ENCODE data around the gene ARGFX. TPM values are rescaled to one million over a fixed set of nuclear protein-coding genes. Genes with fewer than 3 reads are reported as not detected.
"Not testable (repeated sequence)": the region's sequence is repeated elsewhere in the genome, so short reads cannot be mapped to it uniquely, and the experiment has no call there.

Gene ARGFX
- polyA plus RNA-seq, 4 donors, result not detected

GRCh38 chr3:121598564-121598963 lies 30.8 kb downstream of the ARGFX start:
- DNase-seq (ENCODE audit: low read depth in 4 of 4, low spot score in 3 of 4), result no peak

DNA sequence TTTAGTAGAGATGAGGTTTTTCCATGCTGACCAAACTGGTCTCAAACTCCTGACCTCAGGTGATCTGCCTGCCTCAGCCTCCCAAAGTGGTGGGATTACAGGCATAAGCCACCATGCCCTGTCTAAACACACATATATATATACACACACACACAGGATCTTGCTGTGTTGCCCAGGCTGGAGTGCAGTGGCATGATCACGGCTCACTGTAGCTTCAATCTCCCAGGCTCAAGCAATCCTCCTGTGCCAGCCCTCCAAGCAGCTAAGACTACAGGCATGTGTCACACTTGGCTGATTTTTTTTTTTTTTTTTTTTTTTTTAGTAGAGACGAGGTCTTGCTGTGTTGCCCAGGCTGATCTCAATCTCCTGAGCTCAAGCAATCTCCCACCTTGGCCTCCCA lies 32.2 kb downstream of the ARGFX start:
- DNase-seq (ENCODE audit: low read depth in 4 of 4, low spot score in 3 of 4), result not testable (repeated sequence)

DNA sequence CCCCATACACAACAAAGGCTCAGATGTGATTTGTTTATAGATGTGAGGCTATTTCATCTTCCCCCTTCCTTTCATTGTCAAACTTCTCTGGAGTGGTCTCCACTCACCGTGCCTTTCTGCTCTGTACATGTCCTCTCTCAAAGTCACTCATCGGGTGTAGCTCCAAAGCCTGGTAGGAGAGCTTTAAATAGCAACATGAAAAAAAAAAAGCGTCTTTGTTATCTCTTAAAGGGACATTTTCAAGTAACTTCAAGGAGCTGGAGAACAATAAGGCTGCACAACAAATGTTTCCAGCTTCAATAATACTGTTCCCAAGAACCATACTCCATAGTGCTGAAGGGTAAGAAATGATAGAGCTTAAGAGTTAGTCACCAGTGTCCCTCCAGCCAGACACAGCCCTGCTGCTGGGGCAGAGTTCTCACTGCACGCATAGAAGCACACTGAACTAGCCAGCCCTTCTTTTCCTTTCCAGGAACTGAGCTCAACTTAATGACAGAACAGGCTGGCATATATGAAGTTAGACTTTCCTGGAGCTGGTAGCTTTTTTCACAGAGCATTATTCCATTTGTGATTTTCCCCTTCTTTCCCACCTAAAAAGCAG lies 33.6 kb downstream of the ARGFX start:
- DNase-seq (ENCODE audit: low read depth in 4 of 4, low spot score in 3 of 4), result no peak

DNA sequence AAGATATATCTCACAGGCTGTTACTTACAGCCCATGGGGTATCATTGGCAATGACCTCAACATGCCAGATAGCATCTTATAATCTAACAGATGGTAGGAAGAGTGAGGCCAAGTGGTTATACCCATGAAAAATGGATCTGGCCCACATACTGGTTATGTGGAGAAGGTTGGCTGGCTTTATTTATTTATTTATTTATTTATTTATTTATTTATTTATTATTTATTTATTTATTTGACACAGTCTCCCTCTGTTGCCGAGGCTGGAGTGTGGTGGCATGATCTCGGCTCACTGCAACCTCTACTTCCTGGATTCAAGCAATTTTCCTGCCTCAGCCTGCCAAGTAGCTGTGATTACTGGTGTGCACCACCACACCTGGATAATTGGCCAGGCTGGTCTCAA lies 37.0 kb downstream of the ARGFX start:
- no peak for DNase-seq (ENCODE audit: low read depth in 4 of 4, low spot score in 3 of 4)

GRCh38 chr3:121606106-121606505 lies 38.4 kb downstream of the ARGFX start:
- DNase-seq (ENCODE audit: low read depth in 4 of 4, low spot score in 3 of 4), result no peak

Other genes starting within 250 kb of the ARGFX start
- 1 to 10 TPM; 4.3 to 5.4 (median 5.3) TPM for gene POLQ, start 22.0 kb upstream of the ARGFX start, polyA plus RNA-seq (ENCODE audit: insufficient read length in 4 of 4)
- under 1 TPM in 3 of 4 donors, not detected in 1; 0.01 to 0.03 (median 0.03) TPM for gene FBXO40, start 25.4 kb downstream of the ARGFX start, polyA plus RNA-seq (ENCODE audit: insufficient read length in 4 of 4)
- gene HCLS1, start 93.0 kb downstream of the ARGFX start, polyA plus RNA-seq (ENCODE audit: insufficient read length in 4 of 4), result 1 to 10 TPM; 5.3 to 7.3 (median 6.4) TPM
- 10 to 100 TPM; 72.8 to 81.5 (median 75.5) TPM for gene GOLGB1, start 181.8 kb downstream of the ARGFX start, polyA plus RNA-seq (ENCODE audit: insufficient read length in 4 of 4)